Right lobe of liver (tissue), 4 donors: ENCODE data around the gene ASH1L.

Experiments used
- POLR2A ChIP-seq: fragments of 450-650 bp; IDR thresholded peaks from one replicate; pipeline ENCODE4 v1.6.1; 2017; ENCODE audit warnings: antibody characterized with exemption, mild to moderate bottlenecking
- TF ChIP-seq, protein P1 (sequence below), 4 donors: fragments of 200-600 bp in 3 of 4; fragments of 450-650 bp in 1 of 4; IDR thresholded peaks; one replicate each; pipeline versions ENCODE4 v1.5.1 to v1.8.0; 2016 to 2022; ENCODE audit warnings: antibody characterized with exemption in 4 of 4, mild to moderate bottlenecking in 2 of 4
- donor health status: DM: no; HTN: no; CAD: no.
- donor health status: DM: no; HTN: no; CAD: no.
- donor health status: DM: no; HTN: yes; CAD: no.

DNA sequence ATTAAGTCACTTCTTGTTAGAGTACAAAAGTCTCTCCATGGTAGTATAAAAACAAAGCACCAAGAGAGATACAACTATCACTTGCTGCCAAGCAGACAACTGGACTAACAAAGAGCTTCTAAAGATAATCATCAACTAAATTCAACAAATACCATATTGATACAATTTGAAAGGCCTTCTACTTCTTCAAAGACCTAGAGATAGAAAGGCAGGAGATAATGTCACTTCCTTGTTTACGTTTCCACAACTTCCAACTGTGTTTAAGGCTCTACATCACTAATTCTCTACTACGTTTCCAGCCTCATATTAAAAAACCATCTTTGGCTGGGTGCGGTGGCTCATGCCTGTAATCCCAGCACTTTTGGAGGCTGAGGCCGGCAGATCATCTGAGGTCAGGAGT, 104.5 kb downstream of the ASH1L start:
- no peak for TF ChIP-seq POLR2A
- TF ChIP-seq, protein P1, sequence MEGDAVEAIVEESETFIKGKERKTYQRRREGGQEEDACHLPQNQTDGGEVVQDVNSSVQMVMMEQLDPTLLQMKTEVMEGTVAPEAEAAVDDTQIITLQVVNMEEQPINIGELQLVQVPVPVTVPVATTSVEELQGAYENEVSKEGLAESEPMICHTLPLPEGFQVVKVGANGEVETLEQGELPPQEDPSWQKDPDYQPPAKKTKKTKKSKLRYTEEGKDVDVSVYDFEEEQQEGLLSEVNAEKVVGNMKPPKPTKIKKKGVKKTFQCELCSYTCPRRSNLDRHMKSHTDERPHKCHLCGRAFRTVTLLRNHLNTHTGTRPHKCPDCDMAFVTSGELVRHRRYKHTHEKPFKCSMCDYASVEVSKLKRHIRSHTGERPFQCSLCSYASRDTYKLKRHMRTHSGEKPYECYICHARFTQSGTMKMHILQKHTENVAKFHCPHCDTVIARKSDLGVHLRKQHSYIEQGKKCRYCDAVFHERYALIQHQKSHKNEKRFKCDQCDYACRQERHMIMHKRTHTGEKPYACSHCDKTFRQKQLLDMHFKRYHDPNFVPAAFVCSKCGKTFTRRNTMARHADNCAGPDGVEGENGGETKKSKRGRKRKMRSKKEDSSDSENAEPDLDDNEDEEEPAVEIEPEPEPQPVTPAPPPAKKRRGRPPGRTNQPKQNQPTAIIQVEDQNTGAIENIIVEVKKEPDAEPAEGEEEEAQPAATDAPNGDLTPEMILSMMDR (IDR thresholded peaks at IDR 0.05) = no peak
